HL-60 (cell line): ENCODE data around the gene SETD3.

Experiments used
- DNase-seq, 2 experiments: peaks; one replicate each; pipeline ENCODE4 v3.0.0-alpha.2; 2010 to 2020; ENCODE audit warnings: low read depth in 1 of 2, low spot score in 1 of 2
- H3K27ac ChIP-seq: fragments of 250-450 bp; sonication (Bioruptor Pico); replicated peaks from 2 replicates; pipeline ENCODE4 v1.5.1; 2020; ENCODE audit warnings: mild to moderate bottlenecking, moderate library complexity
- H3K27me3 ChIP-seq: fragments of 250-450 bp; sonication (Bioruptor Pico); 2 replicates; pipeline ENCODE4 v1.5.1; 2021; ENCODE audit warnings: mild to moderate bottlenecking, moderate library complexity; ENCODE audit not compliant: insufficient read depth, poor library complexity, severe bottlenecking
- H3K4me3 ChIP-seq: replicated peaks from 2 replicates; pipeline ENCODE4 v1.5.1; 2011; ENCODE audit warnings: mild to moderate bottlenecking, control low read depth, low read length; ENCODE audit not compliant: insufficient read depth
- GABPA ChIP-seq: IDR thresholded peaks from 2 replicates; pipeline ENCODE4 v1.6.1; 2012; ENCODE audit warnings: low read depth
- POLR2AphosphoS5 ChIP-seq: IDR thresholded peaks from 2 replicates; pipeline ENCODE4 v1.6.1; 2012; ENCODE audit warnings: low read depth
- SPI1 ChIP-seq: IDR thresholded peaks from 2 replicates; pipeline ENCODE4 v1.6.1; 2012; ENCODE audit warnings: low read depth, mild to moderate bottlenecking, borderline replicate concordance
- TF ChIP-seq, protein P1 (sequence below): IDR thresholded peaks from 2 replicates; pipeline ENCODE4 v1.6.1; 2012; ENCODE audit warnings: low read depth; ENCODE audit not compliant: insufficient replicate concordance
- TF ChIP-seq, protein P2 (sequence below): IDR thresholded peaks from one replicate; pipeline ENCODE4 v1.5.1; 2011; ENCODE audit warnings: low read length, control low read depth, inconsistent platforms; ENCODE audit not compliant: insufficient read depth

The SETD3 gene

DNA sequence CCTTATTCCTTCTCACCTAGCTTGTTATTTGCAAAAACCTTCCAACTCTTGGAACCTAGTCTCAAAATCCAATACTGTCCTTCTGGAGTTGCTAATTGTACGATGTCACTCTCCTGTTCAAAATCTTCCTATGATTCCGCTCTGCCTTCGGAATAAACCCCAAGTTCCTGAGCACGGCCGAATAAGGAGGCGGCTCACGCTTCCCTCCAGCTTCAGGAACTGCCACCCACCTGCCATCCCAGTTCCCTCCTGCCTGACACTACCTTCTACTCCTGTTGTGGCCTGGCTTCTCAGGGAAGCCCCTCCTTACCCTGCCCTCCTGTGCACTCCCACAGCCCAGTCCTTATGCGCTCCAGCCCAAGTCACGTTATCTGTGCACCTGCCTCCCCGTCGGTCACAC lies 73.2 kb downstream of the SETD3 start:
- Histone ChIP-seq H3K4me3 (no peak overlapping the region), H3K27ac (no peak overlapping the region), H3K27me3 (no peaks in the 10 kb centered on the region)
- DNase-seq, result no peak
- TF ChIP-seq, protein P1, sequence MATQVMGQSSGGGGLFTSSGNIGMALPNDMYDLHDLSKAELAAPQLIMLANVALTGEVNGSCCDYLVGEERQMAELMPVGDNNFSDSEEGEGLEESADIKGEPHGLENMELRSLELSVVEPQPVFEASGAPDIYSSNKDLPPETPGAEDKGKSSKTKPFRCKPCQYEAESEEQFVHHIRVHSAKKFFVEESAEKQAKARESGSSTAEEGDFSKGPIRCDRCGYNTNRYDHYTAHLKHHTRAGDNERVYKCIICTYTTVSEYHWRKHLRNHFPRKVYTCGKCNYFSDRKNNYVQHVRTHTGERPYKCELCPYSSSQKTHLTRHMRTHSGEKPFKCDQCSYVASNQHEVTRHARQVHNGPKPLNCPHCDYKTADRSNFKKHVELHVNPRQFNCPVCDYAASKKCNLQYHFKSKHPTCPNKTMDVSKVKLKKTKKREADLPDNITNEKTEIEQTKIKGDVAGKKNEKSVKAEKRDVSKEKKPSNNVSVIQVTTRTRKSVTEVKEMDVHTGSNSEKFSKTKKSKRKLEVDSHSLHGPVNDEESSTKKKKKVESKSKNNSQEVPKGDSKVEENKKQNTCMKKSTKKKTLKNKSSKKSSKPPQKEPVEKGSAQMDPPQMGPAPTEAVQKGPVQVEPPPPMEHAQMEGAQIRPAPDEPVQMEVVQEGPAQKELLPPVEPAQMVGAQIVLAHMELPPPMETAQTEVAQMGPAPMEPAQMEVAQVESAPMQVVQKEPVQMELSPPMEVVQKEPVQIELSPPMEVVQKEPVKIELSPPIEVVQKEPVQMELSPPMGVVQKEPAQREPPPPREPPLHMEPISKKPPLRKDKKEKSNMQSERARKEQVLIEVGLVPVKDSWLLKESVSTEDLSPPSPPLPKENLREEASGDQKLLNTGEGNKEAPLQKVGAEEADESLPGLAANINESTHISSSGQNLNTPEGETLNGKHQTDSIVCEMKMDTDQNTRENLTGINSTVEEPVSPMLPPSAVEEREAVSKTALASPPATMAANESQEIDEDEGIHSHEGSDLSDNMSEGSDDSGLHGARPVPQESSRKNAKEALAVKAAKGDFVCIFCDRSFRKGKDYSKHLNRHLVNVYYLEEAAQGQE, result no peak
- TF ChIP-seq, protein P2, sequence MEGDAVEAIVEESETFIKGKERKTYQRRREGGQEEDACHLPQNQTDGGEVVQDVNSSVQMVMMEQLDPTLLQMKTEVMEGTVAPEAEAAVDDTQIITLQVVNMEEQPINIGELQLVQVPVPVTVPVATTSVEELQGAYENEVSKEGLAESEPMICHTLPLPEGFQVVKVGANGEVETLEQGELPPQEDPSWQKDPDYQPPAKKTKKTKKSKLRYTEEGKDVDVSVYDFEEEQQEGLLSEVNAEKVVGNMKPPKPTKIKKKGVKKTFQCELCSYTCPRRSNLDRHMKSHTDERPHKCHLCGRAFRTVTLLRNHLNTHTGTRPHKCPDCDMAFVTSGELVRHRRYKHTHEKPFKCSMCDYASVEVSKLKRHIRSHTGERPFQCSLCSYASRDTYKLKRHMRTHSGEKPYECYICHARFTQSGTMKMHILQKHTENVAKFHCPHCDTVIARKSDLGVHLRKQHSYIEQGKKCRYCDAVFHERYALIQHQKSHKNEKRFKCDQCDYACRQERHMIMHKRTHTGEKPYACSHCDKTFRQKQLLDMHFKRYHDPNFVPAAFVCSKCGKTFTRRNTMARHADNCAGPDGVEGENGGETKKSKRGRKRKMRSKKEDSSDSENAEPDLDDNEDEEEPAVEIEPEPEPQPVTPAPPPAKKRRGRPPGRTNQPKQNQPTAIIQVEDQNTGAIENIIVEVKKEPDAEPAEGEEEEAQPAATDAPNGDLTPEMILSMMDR, result no peak
- TF ChIP-seq GABPA (no peak), SPI1 (no peak), POLR2AphosphoS5 (no peak)

DNA sequence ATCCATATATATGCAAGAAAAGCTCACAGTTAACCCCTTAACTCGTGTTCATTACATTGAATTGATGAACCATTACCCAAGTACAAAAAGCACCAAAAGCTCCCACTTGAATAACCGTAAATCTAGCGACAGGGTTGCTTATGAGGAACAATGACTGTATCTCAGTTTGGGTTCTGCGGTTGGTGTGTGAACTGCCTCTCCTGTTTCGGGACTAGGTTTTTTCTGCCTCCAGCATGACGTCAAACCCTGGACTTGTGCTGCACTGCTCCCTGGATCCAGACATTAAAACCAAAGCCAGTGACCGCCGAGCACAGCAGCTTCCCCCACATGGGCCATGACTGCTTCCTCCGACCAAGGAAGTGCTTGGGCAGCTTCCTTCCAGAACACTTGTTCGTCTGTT lies 77.7 kb downstream of the SETD3 start:
- Histone ChIP-seq H3K27ac (no peak overlapping the region), H3K27me3 (no peaks in the 10 kb centered on the region), H3K4me3 (no peak overlapping the region)
- DNase-seq, result no peak
- TF ChIP-seq POLR2AphosphoS5 (no peak), GABPA (no peak), SPI1 (no peak)
- TF ChIP-seq, protein P1, result no peak
- TF ChIP-seq, protein P2, result no peak

DNA sequence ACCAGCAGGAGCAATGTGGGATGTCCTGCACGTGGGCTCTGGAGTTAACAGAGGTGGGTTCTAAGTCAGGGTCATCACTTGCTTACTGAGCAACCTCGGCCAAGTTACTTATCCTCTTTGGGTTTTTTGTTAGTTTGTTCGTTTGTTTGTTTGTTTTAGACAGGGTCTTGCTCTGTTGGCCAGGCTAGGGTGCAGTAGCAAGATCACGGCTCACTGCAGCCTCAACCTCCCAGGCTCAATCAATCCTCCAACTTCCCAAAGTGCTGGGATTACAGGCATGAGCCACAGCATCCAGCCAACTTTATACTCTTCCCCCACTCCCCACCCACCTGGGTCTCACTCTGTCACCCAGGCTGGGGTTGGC lies 78.4 kb downstream of the SETD3 start:
- Histone ChIP-seq H3K4me3 (no peak overlapping the region), H3K27me3 (no peaks in the 10 kb centered on the region), H3K27ac (no peak overlapping the region)
- DNase-seq, result no peak
- TF ChIP-seq, protein P1, result no peak
- TF ChIP-seq GABPA (no peak), SPI1 (no peak), POLR2AphosphoS5 (no peak)
- TF ChIP-seq, protein P2, result no peak
